CD4-positive, alpha-beta T cell treated with Interleukin-4 for 4 hours (primary cell): ENCODE measurements around the gene UBN1.

Experiments used
- DNase-seq: peaks from one replicate; pipeline ENCODE4 v3.0.0-alpha.2; 2020

The UBN1 gene

GRCh38 chr16:4814542-4815173 lies 32.6 kb upstream of the UBN1 start:
- DNase-seq, result no peak

- no peak for DNase-seq
Measured at GRCh38 chr16:4820652-4821051, 26.6 kb upstream of the UBN1 start.

GRCh38 chr16:4825196-4825595 lies 22.1 kb upstream of the UBN1 start:
- DNase-seq, result no peak

GRCh38 chr16:4826526-4826925 lies 20.8 kb upstream of the UBN1 start:
- no peak for DNase-seq

GRCh38 chr16:4826980-4827379 lies 20.3 kb upstream of the UBN1 start:
- DNase-seq, result no peak

GRCh38 chr16:4828567-4829321 lies 18.5 kb upstream of the UBN1 start:
- DNase-seq, result no peak

GRCh38 chr16:4830408-4830807 lies 16.9 kb upstream of the UBN1 start:
- DNase-seq, result no peak

- no peak for DNase-seq
Measured at GRCh38 chr16:4831616-4832015, 15.7 kb upstream of the UBN1 start.

GRCh38 chr16:4832698-4833343 lies 14.5 kb upstream of the UBN1 start:
- DNase-seq, result no peak

GRCh38 chr16:4833584-4833983 lies 13.7 kb upstream of the UBN1 start:
- no peak for DNase-seq

- DNase-seq, result no peak
Measured at GRCh38 chr16:4836727-4837126, 10.6 kb upstream of the UBN1 start.

- no peak for DNase-seq
Measured at GRCh38 chr16:4837733-4838501, 9.4 kb upstream of the UBN1 start.

- DNase-seq, result no peak
Measured at GRCh38 chr16:4839942-4840341, 7.3 kb upstream of the UBN1 start.

- no peak for DNase-seq
Measured at GRCh38 chr16:4840984-4841383, 6.3 kb upstream of the UBN1 start.

GRCh38 chr16:4846503-4846900 lies 779 bp upstream of the UBN1 start:
- DNase-seq, result no peak

GRCh38 chr16:4847774-4848587 lies 700 bp downstream of the UBN1 start:
- DNase-seq, result no peak

- DNase-seq, result no peak
Measured at GRCh38 chr16:4850211-4850610, 2.9 kb downstream of the UBN1 start.

GRCh38 chr16:4852221-4852872 lies 5.1 kb downstream of the UBN1 start:
- no peak for DNase-seq

- DNase-seq, result no peak
Measured at GRCh38 chr16:4855371-4855770, 8.1 kb downstream of the UBN1 start.

- no peak for DNase-seq
Measured at GRCh38 chr16:4855804-4856203, 8.5 kb downstream of the UBN1 start.

- DNase-seq, result no peak
Measured at GRCh38 chr16:4859190-4859899, 12.1 kb downstream of the UBN1 start.
